Measurements from ENCODE around the gene RORC.
"Not testable (repeated sequence)": the region's sequence is repeated elsewhere in the genome, so short reads cannot be mapped to it uniquely, and the experiment has no call there.

Gene RORC

DNA sequence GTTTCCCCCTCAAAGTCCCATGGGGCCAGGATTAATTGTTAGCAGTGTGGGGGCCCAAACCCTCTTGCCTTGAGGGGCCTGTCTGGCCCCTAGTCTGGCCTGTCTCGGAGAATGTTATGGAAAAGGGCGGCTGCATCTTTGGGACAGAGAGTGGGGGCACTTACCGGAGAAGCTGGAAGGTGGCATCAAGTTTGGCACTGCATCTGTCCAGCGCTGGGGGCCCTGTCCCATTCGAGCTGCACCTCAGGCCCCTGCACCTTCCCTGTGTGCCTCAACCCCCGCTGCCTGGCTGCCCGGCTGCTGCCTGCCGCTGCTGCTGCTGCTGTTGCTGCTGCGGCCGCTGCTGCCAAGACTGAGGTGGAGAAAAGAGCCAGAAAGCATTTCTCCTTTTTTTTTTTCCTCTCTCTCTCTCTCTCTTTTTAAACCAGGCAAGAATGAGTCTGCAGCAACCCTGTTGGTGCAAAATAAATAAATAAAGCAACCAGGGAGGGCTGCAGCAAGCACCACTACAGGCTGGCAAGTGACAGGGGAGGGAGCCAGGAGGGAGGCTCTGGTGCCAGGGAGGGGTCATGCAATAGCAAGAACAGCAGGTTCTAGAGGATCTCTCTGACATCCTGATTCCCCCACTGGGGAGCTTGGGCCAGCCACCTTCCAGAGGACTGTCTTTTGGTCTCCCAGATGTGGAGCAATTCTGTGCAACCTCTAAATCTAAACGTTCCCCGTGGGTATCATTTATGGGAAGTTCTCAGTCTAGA, 26.4 kb downstream of the RORC start, which contains the start of gene LINGO4:
TSS of gene LINGO4 (minus strand) at position 354 of the 755 bp plus-strand sequence. CDS start 2,715 bp downstream, outside the sequence.
- DNase-seq (ENCODE audit: low read depth), result no peak

DNA sequence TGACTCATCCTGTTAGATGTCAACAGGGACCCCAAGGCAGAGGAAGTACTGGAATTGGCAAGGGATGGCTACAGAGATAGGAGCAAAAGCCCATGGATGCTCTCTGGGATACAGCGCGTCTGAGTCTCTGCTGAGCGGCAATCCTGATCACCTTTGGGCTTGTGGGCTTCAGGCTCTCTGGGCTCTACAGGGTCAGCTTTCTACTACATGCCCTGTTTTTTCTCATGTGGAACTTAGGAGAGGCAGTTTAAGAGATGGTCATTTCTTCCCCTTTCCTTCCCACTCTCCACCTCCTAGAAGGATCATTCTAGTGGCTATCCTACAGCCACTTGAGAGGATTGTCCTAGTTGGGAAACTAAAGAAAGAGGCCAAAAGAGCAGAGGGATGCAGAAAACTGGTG, 27.7 kb downstream of the RORC start:
- no peak for DNase-seq (ENCODE audit: low read depth)

DNA sequence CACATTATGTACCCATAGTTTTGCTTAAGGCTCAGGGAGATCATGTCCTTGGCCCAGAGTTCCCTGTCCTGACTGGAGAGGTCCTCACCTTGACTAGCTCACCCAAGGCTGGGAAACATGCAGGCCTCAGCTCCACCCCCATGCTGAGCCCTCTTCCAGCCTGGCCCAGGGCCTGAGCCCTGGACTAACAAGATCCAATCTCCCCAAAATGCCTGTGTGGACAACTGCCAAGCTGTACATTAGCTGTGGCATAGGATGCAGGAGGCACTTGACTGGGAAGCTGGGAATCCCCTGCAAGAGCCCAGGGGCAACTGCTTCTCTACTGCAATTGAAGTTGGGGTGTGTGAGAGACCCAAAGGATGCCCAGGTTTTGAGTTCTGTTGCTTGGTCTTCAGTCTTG, 28.4 kb downstream of the RORC start:
- no peak for DNase-seq (ENCODE audit: low read depth)

DNA sequence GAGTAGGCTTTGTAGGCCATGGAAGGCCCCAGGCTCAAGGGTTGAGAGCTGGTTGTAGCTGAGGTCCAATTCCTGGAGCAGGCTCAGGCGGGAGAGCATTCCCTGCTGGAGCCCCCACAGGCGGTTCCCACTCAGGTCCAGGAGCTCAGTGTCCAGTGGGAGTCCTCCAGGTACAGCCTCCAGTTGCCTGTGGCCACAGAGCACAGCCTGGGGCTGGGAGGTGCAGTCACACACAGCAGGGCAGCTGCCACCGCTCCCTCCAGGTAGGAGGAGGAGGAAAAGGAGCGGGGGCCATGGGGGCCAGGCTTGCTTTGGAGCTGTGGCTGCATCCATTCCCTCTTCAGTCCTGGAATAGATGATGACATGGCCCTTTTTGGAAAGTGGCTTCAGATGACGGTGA, 29.2 kb downstream of the RORC start:
- DNase-seq (ENCODE audit: low read depth), result no peak

DNA sequence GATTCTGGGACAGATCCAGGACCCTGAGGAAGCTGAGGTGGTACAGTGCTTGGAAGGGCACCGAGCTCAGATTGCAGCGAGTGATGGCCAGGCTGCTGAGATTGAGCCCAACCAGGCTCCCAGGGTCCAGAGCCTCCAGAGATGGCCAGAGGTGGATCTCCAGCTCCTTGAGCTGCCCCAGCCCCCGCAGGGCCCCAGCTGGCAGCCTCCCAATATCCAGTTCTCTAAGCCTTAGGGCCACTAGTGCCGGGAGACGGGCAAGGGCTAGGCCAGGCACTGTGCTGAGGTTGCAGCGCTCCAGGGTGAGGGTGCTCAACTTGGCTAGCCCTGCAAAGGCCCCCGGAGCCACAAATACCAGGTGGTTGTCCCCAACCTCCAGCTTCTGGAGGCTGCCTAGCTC, 29.8 kb downstream of the RORC start:
- no peak for DNase-seq (ENCODE audit: low read depth)

DNA sequence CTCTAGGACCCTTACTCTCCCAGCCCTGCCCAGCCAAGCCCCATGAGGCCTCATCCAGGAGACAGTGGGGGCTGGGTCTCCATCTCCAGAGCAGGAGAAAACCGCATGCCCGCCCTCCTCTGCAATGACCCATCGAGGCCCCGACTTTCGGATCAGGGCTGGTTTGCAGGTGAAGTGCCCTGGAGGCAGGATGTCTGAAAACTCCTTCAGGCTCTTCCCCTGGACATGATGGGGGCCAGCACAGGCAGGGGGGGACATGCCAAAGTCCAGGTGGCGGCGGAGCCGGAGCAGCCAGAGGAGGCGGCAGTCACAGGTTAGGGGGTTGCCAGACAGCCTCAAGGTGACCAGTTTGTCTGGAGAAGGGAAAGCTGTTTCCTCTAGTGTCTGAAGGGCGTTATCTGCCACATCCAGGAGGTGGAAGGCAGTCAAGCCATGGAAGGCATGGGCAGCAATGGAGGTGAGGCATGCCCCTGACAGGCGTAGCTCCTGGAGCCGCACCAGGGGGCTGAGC, 30.2 kb downstream of the RORC start:
- no peak for DNase-seq (ENCODE audit: low read depth)

DNA sequence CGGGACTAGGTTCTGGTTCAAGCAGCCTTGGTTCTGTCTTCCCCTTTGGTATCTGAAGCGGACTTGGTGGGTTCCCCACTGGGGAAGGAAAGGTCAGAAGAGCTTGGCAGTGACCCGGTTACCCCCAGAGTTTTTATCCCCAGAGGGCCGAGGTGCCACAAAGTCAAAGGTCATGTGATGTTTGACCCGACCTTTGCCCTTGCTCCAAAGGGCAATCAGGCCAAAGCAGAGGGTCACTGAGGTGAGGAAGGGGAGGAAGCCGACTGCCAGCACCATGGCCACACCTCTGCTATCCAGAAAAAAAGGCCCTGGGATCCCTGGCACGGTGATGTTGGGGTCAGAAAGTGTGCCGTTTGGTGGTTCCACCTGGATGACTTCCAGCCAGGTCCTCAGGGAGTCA, 30.8 kb downstream of the RORC start:
- no peak for DNase-seq (ENCODE audit: low read depth)

DNA sequence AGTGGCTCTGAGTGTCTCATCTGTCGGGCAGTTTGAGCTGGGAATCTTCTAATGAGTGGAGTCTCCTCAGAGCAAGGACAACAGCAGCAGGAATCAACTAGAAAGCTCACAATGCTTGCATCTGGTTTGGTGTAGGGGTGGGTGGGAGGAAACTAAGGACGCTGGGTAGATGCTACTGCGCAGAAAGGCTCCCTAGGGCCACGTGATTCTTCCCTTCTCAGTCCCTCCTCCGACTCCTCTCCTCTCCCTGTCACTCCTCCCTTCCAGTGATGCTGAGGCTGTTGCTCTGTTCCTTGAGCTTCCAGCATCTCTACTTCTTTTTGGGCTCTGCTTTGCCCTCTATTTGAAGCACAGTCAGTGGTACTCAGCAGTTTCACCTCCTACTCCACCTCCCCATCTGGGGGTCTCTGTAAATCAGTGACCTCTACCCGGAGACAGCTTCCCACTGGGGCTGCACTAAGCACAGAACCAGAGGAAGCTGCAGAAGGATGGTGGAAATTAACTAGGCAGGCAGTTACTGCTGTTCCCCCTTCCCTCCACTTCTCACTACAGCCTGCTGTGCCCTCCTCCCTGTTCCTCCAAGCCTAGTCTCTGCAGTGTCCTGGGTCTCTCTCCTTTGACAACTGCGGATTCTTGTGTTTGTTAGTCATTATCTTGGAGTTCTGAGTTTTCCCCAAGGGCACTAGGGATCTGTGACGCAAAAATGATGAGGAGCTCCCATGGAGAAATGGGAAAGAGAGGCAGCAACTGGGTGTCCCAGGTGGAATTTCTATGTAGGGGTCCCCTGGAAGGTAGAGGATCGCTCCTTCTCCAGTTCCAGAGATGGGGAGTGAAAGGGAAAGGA, 32.2 kb downstream of the RORC start:
- DNase-seq (ENCODE audit: low read depth), result no peak

DNA sequence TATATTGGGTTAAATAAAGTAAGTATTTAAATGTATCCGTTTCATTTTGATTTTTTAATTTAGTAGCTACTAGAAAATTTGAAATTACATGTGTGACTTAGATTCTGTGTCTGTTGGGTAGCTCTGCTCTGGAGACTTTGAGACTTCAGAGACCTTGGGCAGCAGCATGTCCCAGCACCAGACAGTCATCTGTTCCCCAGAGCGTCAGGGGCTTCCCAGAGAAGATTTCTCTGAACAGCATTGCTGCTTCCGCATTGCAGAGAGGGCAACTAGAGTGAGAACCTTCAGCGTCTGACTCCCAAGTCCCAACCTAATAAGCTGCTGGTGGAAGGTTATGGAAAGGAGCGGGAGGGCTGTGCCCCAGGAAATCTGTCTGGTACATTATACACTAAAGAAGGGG, 33.0 kb downstream of the RORC start:
- no peak for DNase-seq (ENCODE audit: low read depth)

DNA sequence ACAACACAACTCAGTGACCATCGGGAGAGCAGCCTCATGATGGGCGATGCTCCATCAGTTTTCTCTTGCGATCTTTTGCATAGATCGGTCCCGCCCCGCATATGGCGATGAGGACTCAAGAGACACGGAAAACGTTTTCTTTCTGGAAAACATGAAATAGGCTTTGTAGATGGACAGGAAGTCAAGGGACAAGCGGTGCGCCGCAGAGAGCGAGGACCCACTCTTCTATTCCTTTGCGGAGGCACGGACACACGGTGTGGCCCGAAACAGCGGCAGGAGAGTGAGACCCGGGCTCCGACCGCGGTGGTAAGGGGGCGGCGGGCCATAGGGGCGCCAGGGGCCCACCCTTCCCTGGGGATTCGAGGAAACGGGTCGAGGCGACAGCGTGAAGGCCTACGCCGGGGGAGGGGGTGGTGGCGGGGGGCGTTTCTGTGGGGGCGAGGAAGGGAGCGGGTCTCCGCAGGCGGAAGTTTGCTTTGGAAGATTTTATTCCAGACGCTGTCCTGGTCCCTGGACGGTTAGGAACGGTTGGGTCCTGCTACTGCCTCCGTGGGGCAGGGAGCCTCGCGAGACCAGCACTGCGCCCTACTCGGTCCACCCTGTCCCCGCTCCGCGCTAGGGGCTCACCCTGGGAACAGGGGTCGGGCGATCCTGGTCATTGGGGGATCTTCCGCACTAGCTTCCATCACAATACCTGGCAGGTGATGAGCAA, 40.5 kb downstream of the RORC start:
- no peak for DNase-seq (ENCODE audit: low read depth)

DNA sequence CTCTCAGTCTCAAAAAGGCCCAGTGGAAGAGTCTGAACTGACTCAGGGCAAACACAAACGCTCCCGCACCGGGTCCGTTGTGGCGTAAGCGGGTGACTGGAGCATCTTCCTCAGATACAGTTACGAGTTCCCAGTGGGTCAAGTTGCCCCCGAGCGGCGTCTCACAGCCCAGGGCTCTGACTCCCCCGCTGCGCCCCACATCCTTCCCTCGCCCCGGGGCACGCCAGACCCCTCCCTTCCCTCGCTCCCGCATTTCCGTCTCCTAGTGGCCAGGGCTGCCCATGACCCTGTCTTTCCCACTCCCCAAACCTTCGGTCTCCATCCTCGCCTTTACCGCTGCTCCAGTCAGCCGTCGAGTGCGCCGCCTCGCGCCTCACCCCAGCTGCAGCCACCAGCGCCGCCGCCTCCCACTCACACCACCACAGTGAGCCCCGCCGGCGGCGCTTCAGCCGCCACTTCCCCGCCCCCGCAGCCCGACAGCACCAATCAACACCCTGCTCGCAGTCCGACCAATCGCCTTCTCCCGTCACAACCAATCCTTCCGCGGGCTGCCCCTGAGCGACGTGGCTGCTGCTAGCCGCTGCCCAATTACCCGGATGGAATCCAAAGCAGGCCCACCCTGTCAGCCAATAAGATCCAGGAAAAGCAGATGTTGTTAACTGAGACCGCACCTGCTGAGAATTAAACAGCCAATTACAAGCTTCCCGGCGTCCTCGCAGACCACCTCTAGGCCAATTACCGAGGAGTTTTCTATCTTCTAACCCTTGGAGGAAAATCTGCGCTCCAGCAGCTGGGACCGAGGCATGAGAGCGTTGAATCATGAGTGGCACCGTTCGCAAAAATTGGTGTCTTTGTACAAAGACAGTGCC, 41.3 kb downstream of the RORC start, which contains the start of gene TDRKH:
TSS of gene TDRKH (minus strand) at position 430 of the 869 bp plus-strand sequence. CDS start 7,478 bp downstream, outside the sequence.
- peak; percentile 95 for DNase-seq (ENCODE audit: low read depth)

DNA sequence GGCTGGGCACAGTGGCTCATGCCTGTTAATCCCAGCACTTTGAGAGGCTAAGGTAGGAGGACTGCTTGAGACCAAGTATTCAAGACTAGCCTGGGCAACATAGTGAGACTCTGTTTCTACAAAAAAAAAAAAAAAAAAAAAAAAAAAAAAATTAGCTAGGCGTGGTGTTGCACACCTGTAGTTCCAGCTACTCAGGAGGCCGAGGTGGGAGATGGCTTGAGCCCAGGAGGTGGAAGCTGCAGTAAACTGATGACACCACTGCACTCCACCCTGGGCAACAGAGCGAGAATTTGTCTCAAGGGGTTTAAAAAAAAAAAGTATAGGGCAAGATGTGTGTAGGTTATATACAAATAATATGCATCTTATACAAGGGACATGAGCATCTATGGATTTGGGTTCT, 43.9 kb downstream of the RORC start:
- DNase-seq (ENCODE audit: low read depth), result no peak

DNA sequence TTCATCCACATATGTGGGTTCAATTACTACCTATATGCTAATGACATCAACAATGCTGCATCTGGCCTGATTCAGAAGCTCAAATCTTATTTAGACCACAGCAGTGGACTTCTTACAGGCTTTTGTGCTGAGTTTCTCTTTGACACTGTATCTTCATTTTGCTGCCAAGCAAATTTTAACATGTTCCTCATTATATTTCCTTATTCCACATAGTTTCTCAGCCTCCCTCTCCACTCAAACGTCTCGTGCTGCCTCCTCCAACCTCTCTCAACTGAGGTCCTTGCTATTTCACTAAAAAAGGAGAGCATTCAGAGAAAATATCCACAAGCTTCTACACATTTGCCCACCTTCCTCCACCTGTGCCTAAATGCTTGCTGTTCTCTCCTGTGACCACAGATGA, 47.8 kb downstream of the RORC start:
- DNase-seq (ENCODE audit: low read depth), result no peak

DNA sequence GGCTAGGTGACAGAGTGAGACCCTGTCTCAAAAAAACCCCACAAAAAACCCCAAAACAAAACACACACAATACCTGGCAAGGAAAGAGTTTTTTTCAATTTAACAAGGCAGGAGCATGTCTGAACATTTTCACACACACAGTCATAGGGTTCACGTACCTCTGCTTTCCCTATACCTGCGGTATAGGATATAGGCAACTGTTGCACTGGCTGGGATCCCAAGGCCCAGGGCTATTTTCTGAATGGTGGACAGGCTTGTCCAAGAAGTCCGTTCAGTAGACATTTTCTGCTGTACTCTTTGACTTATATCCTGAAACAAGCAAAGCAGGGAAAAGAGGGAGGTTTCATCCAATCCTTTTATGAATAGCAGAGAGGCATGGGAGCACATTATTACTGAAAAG, 48.9 kb downstream of the RORC start:
- DNase-seq (ENCODE audit: low read depth), result no peak

DNA sequence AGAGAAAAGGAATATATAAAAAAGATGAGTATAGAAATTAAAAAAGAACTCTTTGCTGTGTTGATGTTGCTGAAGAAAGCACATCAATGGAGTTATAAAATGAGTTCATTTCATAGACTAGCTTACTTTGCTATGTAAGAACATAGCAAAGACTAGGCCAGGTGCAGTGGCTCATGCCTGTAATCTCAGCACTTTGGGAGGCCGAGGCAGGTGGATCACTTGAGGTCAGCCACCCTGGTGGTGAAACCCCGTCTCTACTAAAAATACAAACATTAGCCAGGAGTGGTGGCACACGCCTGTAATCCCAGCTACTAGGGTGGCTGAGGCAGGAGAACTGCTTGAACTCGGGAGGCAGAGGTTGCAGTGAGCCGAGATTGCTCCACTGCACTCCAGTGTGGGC, 49.6 kb downstream of the RORC start:
- not testable (repeated sequence) for DNase-seq (ENCODE audit: low read depth)

DNA sequence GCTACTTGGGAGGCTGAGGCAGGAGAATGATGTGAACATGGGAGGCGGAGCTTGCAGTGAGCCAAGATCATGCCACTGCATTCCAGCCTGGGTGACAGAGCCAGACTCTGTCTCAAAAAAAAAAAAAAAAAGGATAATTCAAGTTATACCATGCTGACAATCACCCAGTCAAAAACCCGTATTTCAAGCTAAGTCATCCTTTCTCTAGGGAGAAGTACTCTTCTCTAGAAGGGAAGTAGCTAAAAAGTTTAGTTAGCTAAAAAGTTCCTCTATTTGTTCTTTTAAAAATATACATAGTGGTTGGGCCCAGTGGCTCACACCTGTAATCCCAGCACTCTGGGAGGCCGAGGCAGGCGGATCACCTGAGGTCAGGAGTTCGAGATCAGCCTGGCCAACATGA, 50.9 kb downstream of the RORC start:
- not testable (repeated sequence) for DNase-seq (ENCODE audit: low read depth)

DNA sequence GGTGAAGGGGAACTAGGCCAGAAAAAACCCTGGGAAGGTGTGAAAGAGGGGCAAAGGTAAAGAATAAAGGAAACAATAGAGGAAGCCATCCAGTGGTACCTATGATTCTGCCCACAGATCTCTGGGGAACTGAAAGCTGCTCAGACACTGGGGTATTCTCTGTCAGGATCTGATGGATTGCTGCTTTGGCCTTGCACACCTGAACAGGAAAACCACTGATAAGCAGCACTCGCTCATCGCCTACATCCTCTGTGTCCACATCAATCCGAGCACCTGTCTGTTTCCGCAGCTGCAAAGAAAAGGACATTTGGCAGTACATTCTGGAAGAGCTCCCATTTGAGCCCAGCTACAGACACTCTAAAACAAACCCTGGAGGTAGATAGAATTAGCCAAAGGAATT, 51.8 kb downstream of the RORC start:
- no peak for DNase-seq (ENCODE audit: low read depth)

DNA sequence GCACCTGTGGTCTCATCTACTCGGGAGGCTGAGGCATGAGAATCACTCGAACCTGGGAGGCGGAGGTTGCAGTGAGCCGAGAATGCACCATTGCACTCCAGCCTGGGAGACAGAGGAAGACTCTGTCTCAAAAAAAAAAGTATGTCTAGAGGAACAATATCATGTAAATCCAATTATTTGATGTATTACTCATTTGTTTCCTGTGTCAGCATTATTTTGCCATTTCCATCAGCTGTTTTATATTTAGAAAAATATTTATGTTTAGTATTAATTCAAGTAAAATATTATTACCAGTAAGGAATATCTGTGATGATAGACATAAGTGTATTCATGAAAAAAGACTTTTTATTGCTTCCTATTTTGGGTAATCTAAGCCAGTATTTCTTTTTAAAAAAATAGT, 54.3 kb downstream of the RORC start:
- DNase-seq (ENCODE audit: low read depth), result no peak

DNA sequence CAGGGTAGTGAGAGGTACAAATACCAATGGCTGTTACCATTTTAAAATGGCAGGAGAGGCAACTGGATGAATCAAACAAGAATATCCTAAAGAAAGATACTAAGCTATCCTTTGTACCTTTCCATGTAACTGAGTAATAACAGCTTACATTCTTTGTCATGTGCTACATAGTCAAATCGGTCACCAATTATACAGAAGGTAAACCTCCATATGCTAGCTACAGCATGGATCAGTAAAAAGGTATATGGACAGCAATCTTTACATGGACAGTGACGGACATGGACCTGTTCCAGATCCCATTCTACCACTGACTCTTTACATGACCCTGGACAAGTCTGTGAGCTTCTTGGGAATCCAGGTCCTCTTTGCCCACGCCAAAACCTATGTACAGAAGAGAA, 54.9 kb downstream of the RORC start:
- no peak for DNase-seq (ENCODE audit: low read depth)

DNA sequence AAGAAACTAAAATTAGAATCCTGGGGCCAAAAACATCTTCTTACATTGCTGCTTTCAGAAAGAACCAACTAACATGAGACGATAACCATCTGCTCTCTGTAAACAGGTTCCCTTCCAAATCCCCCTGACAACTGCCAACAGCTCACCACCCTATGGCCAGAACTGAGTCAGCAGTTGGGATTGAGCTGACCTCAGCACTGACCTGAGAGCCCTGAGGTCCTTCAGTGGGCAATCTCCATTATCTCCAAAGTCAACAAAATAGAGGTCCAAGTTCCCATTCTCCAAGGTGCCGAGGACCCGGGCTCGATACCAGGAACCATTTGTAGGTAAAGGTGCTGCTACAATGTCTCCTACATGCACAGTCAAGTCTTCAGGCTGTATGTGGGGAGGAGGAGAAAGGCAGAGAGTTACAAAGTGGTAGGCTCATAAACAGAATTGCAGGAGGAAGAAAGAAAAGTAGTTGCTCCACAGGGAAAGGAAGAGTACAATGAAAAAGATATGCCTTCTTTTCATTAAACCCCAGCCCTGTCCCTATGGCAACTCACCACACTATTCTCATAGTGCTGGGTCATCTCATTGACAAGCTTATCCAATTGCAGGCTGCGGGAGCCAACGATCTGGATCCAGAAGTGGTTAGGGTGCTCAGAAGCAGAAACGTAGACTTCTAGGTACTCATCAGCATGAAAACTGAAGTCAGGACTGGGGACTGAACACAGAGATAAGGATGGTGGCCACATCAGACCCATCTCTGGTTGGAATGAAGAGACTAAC, 55.5 kb downstream of the RORC start:
- DNase-seq (ENCODE audit: low read depth), result no peak

All from stimulated activated CD8-positive, alpha-beta memory T cell treated with anti-CD3 and anti-CD28 coated beads, Interleukin-7, amount 100 ng/mL, for 24 hours (primary cell).